ENCODE data around the gene VGLL2. TPM values are rescaled to one million over a fixed set of nuclear protein-coding genes. Genes with fewer than 3 reads are reported as not detected.

Gene VGLL2
- total RNA-seq, 1 experiment from 2014 or later, result not detected

GRCh38 chr6:117304446-117304845 is 39.1 kb downstream of the VGLL2 start:
- Mint-ChIP-seq H3K4me3 (ENCODE audit: unreplicated experiment) (no peak overlapping the region), H3K27ac (ENCODE audit: unreplicated experiment) (no peak overlapping the region), H3K4me1 (ENCODE audit: low read depth, unreplicated experiment) (no peaks in the 10 kb centered on the region), H3K9me3 (ENCODE audit: unreplicated experiment) (no peaks in the 10 kb centered on the region), H3K27me3 (ENCODE audit: insufficient read depth, unreplicated experiment) (peaks cover 9% of the 10 kb centered on the region), H3K36me3 (ENCODE audit: insufficient read depth, unreplicated experiment) (no peaks in the 10 kb centered on the region)
- Histone ChIP-seq H3K36me3 (ENCODE audit: control insufficient read depth, insufficient read depth, low read length) (no peaks in the 10 kb centered on the region), H3K4me3 (ENCODE audit: low read depth, low read length) (no peak overlapping the region), H3K27me3 (replicated peaks; ENCODE audit: control insufficient read depth, insufficient read depth, low read length) (no peaks in the 10 kb centered on the region; the same call in 1 of the 2 replicates), H3K4me1 (no peaks in the 10 kb centered on the region), H3K9me3 (no peaks in the 10 kb centered on the region)
- DNase-seq, result no peak
- intact Hi-C loops (cut with micrococcal nuclease; ENCODE audit: unreplicated experiment), result no loop called here
- CTCF ChIA-PET, result no interaction called here
- POLR2A ChIA-PET, result no interaction called here
- no TSS peak for BruUV-seq (replicated peaks)
- no peak for TF ChIP-seq CTCF (IDR thresholded peaks at IDR 0.05; ENCODE audit: insufficient read depth in 1 of 2, low read depth in 1 of 2, low read length in 1 of 2, severe bottlenecking in 1 of 2, unreplicated experiment in 1 of 2)

GRCh38 chr6:117306227-117306790 is 41.0 kb downstream of the VGLL2 start:
- H3K4me1 ChIP-seq, result no peaks in the 10 kb centered on the region
- DNase-seq, result peak; percentile 8 to 36
- Mint-ChIP-seq H3K9me3 (ENCODE audit: unreplicated experiment) (no peaks in the 10 kb centered on the region), H3K4me1 (ENCODE audit: low read depth, unreplicated experiment) (no peaks in the 10 kb centered on the region), H3K27me3 (ENCODE audit: insufficient read depth, unreplicated experiment) (peaks cover 4% of the 10 kb centered on the region), H3K27ac (ENCODE audit: unreplicated experiment) (no peak overlapping the region), H3K36me3 (ENCODE audit: insufficient read depth, unreplicated experiment) (no peaks in the 10 kb centered on the region), H3K4me3 (ENCODE audit: unreplicated experiment) (no peak overlapping the region)
- no peaks in the 10 kb centered on the region for H3K9me3 ChIP-seq
- no peak overlapping the region for H3K4me3 ChIP-seq (ENCODE audit: low read depth, low read length)
- no TSS peak for BruUV-seq (replicated peaks)
- no peaks in the 10 kb centered on the region for H3K36me3 ChIP-seq (ENCODE audit: control insufficient read depth, insufficient read depth, low read length)
- ChIA-PET CTCF (no interaction called here), POLR2A (no interaction called here)
- intact Hi-C loops (cut with micrococcal nuclease; ENCODE audit: unreplicated experiment), result no loop called here
- no peak for TF ChIP-seq CTCF (IDR thresholded peaks at IDR 0.05; ENCODE audit: insufficient read depth in 1 of 2, low read depth in 1 of 2, low read length in 1 of 2, severe bottlenecking in 1 of 2, unreplicated experiment in 1 of 2)
- H3K27me3 ChIP-seq (replicated peaks; ENCODE audit: control insufficient read depth, insufficient read depth, low read length), result no peaks in the 10 kb centered on the region; the same call in 1 of the 2 replicates

GRCh38 chr6:117307655-117308054 is 42.3 kb downstream of the VGLL2 start:
- intact Hi-C loops (cut with micrococcal nuclease; ENCODE audit: unreplicated experiment), result no loop called here

More at GRCh38 chr6:117307655-117308054, 42.3 kb downstream of the VGLL2 start:
- BruUV-seq (replicated peaks), result no TSS peak
- H3K36me3 Mint-ChIP-seq (ENCODE audit: insufficient read depth, unreplicated experiment), result no peaks in the 10 kb centered on the region
- Histone ChIP-seq H3K4me3 (ENCODE audit: low read depth, low read length) (no peak overlapping the region), H3K36me3 (ENCODE audit: control insufficient read depth, insufficient read depth, low read length) (no peaks in the 10 kb centered on the region), H3K27me3 (replicated peaks; ENCODE audit: control insufficient read depth, insufficient read depth, low read length) (no peaks in the 10 kb centered on the region; the same call in 1 of the 2 replicates), H3K9me3 (no peaks in the 10 kb centered on the region), H3K4me1 (no peaks in the 10 kb centered on the region)
- no peak for DNase-seq
- CTCF ChIA-PET, result no interaction called here
- POLR2A ChIA-PET, result no interaction called here
- no peak for TF ChIP-seq CTCF (IDR thresholded peaks at IDR 0.05; ENCODE audit: insufficient read depth in 1 of 2, low read depth in 1 of 2, low read length in 1 of 2, severe bottlenecking in 1 of 2, unreplicated experiment in 1 of 2)
- H3K27ac Mint-ChIP-seq (ENCODE audit: unreplicated experiment), result no peak overlapping the region
- peaks cover 10% of the 10 kb centered on the region for H3K27me3 Mint-ChIP-seq (ENCODE audit: insufficient read depth, unreplicated experiment)
- no peaks in the 10 kb centered on the region for H3K9me3 Mint-ChIP-seq (ENCODE audit: unreplicated experiment)
- H3K4me1 Mint-ChIP-seq (ENCODE audit: low read depth, unreplicated experiment), result no peaks in the 10 kb centered on the region
- no peak overlapping the region for H3K4me3 Mint-ChIP-seq (ENCODE audit: unreplicated experiment)

All from Caco-2 (cell line).